HK-2 (cell line): ENCODE measurements around the gene RGPD8.

Source experiments
- DNase-seq: peaks from one replicate; pipeline ENCODE4 v3.0.0-alpha.2; 2018; ENCODE audit not compliant: unreplicated experiment

The RGPD8 gene

GRCh38 chr2:112335600-112335999 lies 97.8 kb downstream of the RGPD8 start:
- DNase-seq: no peak

GRCh38 chr2:112332123-112332696 lies 101.2 kb downstream of the RGPD8 start:
- no peak for DNase-seq

- DNase-seq: no peak
Observed at GRCh38 chr2:112322919-112323318, 110.5 kb downstream of the RGPD8 start.

GRCh38 chr2:112321375-112322320 lies 111.8 kb downstream of the RGPD8 start:
- no peak for DNase-seq
